H54 (cell line): ENCODE data around the gene IPO7.
A peak's percentile ranks its signal among the peaks of the same experiment; 100 is the strongest.

Source experiments
- DNase-seq: peaks from one replicate; pipeline ENCODE4 v3.0.0; 2011; ENCODE audit warnings: low spot score, mixed read lengths; ENCODE audit not compliant: insufficient read length
- FAIRE-seq: peaks from 3 replicates; lab custom pipeline; 2011; peaks lifted over from hg19 to GRCh38; lab: Jason Lieb, UNC
- POLR2A ChIP-seq: IDR thresholded peaks from 2 replicates; pipeline ENCODE4 v1.6.1; 2011; ENCODE audit warnings: low read depth, mild to moderate bottlenecking, low read length

The IPO7 gene

DNA sequence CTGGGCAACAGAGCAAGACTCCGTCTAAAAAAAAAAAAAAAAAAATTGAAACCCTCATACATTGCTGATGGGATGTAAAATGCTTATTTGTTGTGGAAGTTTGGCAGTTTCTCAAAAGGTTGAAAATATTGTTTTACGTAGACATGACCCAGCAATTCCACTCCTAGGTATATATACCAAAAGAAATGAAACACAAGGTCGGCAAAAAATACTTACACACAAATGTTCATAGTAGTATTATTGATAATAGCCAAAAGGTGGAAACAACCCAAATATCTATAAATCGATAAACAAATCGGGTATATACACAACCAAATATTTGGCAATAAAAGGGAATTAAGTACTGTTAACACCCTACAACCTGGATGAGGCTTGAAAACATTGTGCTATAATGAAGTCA is 71.3 kb downstream of the IPO7 start:
- FAIRE-seq (no peak), DNase-seq (no peak)

DNA sequence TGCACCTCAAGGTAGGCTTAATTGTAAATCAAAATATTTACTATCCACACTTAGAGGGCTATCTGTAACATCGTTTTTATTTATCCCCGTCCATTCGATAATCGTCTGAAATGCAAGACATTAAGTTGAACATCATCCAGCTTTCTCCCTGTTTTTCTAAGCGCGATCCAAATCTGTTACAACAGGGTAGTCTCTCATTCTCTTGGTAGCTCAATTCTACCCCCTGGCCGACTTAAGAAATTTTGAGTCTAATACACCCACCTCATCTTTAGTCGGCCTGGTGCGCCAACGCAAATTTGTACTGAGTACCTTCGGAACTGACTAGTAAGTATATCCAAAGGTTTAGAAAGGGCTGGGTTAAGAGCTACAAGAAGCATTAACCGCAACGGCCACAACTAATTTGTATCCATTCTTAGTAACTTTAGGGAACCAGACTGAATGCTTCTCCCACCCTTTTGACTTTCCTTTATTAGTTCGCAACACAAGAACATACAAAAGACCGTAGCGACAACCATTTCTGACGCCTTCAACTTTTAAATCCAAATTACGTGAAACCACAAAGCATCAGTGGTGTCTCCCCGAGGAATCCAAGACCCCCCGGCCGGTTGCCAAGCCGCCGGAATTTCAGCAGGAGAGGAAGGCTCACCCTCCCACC is 75.3 kb downstream of the IPO7 start:
- no peak for TF ChIP-seq POLR2A
- no peak for FAIRE-seq
- DNase-seq = no peak

More for the DNA sequence above, 71.3 kb downstream of the IPO7 start:
- no peak for TF ChIP-seq POLR2A

DNA sequence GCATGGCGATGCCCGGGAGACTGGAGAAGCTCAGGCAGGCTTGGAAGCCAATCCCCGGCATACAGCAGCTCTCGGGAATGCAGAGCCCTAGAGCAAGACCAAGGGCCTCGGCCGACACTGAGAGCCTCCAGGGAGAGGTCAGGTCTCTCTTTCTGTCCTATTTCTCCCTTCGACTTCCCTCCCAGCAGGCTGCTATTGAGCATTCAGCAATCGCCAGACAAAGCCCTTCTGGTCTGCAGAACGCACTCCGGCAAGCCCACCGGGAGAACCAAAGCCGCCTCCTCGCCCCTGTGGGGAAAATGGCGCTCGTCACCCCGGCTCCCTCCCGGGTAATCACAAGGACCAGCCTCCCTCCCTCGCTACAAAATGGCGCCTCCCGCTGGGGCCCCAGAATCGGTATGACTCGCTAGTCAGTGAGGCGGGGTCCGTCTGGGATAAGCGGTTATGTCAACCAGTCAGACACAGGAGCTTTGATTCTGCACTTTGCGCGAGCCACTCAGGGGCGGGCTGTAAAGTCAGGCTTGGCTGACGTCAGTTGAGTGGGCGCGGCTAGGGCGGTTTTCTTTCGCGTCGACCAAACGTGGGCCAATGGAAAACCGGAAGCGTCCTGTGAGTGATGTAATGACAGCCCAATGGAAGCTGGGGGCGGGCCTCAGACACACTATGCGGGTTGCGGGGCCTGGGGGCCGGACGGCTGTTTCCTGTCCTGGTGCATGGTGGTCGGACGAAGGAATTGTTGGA is 76.0 kb downstream of the IPO7 start, which contains the start of gene ZNF143:
ZNF143 (plus strand) TSS at position 691 of the 741 bp plus-strand sequence. CDS start 10,297 bp downstream, outside the sequence.
- peak; percentile 83 for FAIRE-seq
- TF ChIP-seq POLR2A = peak; percentile 72
- DNase-seq = peak; percentile 98

DNA sequence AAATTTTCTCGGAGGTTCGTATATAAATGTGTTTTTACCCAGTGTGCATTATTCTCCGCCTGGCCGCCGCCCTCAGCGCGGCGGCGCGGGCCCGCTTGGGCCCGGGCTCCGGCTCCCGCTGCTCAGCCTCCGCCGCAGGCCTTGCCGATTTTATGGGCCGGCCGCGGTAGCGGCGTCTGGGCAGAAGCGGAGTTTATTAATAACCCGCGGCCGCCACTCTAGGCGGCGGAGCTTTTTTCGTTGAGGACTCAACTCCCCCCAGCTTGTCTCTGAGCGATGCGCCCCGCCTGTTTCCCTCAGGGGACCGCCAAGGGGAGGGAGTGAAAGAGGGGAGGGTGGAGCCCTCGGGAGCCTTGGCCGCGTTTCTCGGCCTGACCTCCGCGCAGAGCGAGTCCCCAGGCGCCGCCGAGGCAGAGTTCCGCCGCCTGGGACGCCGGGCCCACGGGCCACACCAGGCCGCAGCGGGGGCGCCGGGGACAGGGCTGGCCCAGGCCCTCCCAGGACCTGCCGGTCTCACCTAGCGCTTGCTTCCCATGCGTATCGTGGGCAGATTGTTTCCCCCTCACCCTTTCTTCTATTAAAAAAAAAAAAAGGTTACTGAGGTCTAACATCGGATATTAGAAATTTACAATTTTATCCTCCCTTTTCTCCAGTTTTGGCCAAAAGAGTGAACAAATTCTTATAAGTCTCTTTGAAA is 76.8 kb downstream of the IPO7 start:
- peak; percentile 55 for TF ChIP-seq POLR2A
- FAIRE-seq = no peak
- DNase-seq = peak; percentile 75

DNA sequence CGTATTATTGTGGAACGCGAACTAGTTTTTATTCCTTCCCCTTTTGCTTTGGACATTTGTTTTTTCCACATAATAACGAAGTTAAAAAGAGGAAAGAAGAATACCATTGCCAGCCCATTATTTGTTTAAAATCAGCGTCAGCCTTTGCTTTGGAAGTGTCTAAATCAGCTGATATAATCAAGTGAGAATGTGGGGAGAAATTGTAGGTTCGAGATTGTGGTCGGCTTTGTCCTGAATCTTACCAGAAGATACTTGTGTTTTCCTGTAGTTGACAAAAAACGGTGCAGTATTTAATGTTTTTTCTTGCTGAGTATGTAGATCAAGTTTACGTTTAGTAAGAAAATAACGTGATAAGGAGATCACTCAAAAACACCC is 77.3 kb downstream of the IPO7 start:
- no peak for DNase-seq

DNA sequence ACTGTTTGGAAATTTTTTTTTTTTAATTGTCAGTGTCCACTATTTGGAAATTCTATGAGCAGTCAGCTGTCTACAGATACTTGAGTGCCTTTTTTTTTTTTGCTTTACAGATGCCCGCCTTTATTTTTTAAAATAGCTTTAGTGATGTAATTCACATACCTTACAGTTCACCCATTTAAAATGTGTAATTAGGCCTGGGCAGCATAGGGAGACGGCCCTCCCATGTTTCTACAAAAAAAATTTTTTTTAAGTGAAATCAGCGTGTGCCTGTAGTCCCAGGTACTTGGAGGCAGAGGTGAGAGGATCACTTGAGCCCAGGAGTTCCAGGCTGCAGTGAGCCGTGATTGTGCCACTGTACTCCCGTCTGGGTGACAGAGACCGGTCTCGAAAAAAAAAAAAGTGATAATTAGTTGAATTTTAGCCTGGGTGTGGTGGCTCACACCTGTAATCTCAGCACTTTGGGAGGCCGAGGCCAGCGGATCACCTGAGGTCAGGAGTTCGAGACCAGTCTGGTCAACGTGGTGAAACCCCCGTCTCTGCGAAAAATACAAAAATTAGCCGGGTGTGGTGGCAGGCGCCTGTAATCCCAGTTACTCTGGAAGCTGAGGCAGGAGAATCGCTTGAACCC is 77.8 kb downstream of the IPO7 start:
- no peak for TF ChIP-seq POLR2A
- DNase-seq = no peak
- no peak for FAIRE-seq

More for the DNA sequence above, 77.3 kb downstream of the IPO7 start:
- no peak for FAIRE-seq
- no peak for TF ChIP-seq POLR2A

DNA sequence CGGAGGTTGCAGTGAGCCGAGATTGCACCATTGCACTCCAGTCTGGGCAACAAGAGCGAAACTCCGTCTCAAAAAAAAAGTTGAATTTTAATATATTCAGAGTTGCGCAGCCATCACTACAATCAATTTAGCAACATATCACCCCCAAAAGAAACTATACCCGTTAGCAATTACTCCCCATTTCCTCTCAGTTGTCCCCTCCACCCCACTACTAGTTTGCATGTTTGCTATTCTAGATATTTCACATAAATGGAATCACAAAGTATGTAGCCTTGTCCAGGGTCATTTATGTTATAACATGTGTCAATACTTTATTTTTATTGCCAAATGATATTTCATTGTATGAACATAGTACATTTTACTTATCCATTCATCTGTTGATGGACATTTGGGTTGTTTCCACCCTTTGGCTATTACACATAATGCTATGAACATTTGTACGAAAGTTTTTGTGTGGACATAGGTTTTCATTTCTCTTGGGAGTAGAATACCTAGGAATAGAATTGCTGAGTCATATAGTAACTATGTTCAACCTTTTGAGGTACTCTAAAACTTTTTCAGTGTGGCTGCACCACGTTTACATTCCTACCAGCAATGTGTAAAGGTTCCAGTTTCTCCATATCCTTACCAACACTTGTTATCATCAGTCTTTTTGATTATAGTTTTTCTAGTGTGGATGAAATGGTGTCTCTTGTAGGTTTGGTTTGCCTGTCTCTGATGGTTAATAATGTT is 78.5 kb downstream of the IPO7 start:
- no peak for TF ChIP-seq POLR2A
- no peak for DNase-seq
- no peak for FAIRE-seq

DNA sequence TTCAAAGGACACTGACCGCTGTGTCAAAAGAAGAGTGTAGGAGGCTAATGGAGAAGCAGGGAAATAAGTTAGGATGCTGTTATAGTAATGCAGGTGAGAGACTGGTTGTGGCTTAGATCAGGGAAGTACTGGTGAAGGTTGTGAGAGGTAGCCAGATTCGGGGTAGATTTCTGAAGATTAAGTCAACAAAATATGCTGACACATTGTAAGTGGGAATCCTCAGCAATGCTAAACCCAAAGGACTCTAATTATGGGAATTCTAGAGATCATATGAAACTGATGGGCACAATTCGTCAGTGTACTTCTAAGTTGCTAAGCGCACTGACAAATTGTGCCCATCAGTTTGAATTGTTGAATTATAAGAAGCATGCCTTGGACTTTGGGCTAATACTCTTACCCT is 86.3 kb downstream of the IPO7 start:
- DNase-seq (no peak), FAIRE-seq (no peak)
- TF ChIP-seq POLR2A = no peak

DNA sequence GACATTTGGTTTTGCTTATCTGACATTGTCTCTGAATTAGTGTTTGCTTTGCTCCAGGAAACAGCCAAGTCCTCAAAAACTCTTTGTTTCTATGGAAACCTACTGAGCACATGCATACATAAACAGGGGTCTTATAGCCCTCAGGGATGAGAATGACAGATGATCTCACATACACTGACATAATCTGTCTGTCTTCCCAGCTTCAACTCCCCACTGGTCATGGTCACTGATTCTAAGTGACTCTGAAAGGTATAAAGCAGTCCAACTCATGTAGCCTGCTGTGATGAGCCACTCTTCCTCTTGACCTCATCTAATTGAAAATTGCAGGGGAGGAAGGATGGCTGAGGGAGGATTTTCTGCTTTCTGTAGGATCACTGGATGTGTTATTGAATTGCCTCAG is 89.0 kb downstream of the IPO7 start:
- no peak for DNase-seq
- no peak for FAIRE-seq
- TF ChIP-seq POLR2A = no peak

DNA sequence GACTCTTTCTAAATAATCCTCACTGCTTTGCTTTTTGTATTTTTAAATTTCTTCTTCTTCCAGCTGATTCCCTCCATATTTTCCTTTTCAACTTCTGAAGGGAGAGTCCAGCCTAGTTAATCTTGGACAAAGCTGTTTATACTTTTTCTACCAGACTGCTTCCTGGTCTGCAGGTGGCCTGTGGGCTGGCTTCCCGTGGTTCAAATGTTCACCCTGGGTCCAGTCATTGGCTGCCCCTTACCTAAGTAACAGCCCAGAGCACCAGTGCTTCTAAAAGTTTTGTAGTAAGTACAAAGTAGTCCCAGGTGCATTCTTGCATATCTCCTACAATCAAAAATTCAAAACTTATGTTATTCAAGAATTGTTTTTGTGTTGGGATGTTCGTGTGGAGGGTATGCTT is 95.4 kb downstream of the IPO7 start:
- no peak for TF ChIP-seq POLR2A
- no peak for DNase-seq
- no peak for FAIRE-seq

DNA sequence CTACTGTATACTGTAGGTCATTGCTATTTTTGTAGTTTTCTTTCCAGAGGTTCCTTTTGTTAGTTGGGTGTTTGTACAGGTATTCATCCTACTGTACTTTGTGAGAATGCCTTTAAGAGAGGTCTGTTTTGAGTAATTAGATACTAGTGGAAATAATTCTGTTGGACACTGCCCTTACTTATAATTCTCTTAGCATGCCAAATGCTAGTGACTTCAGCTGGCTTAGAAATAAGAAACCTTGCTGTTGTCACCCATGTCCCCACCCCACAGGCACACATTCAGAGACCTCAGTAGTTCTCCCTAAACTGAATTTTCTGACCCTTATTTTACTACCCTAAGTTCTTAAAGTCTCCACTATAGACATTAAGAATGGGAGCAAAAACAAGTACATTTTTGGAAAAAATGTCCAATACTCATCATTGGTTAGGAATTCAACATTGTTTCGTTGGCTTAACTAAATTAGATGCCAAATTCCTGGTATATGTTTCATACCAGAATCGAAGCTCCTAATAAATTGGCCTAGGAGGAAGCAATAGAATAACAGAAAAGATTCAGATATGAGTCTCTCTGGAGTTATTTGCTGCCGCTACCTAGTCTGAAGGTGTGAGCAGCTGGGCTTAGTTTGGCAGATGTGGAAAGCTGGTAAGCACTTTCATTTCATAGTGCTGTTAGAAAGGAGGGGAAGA is 104.8 kb downstream of the IPO7 start:
- DNase-seq (peak; percentile 35), FAIRE-seq (peak; percentile 70)
- TF ChIP-seq POLR2A = no peak

DNA sequence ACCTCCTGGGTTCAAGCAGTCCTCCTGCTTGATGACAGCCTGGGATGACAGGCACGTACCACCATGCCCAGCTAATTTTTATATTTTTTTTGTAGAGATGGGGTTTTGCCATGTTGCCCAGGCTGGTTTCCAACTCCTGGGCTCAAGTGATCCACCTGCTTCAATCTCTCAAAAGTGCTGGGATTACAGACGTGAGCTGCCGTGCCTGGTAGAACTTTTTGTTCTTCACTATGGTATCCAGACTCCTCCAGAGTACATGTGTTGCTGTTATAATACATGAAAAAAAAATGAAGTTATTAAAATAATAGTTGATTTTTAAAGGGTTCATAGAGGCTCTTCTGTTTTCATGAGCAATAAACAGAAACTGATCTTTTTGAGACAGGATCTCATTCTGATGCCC is 105.9 kb downstream of the IPO7 start:
- no peak for TF ChIP-seq POLR2A
- DNase-seq (no peak), FAIRE-seq (no peak)

DNA sequence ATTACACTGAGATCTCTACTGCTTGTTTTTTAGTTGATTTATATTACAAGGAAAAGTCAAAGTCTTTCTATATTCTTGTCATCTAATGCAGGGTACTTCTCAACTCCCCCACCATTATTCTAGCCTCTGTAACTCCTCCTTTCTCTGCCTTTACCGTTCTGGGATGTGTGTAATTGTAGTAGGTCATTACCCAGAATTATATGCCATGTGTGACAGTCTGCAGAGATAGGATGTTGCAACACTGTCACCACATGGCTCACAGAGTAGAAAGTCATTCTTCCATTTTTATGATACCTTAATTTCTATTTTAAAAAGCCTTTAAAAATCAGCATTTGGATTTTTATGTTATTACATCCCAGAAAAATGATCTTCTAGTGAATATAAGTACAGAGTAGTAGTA is 109.0 kb downstream of the IPO7 start:
- no peak for FAIRE-seq
- no peak for DNase-seq
- no peak for TF ChIP-seq POLR2A
